ENCODE data around the gene CCL18. TPM values are rescaled to one million over a fixed set of nuclear protein-coding genes. Genes with fewer than 3 reads are reported as not detected.
"Not testable (repeated sequence)": the region's sequence is repeated elsewhere in the genome, so short reads cannot be mapped to it uniquely, and the experiment has no call there.

Gene CCL18
- polyA plus RNA-seq, 4 donors: 0.24 to 17.9 (median 1.0) TPM

DNA sequence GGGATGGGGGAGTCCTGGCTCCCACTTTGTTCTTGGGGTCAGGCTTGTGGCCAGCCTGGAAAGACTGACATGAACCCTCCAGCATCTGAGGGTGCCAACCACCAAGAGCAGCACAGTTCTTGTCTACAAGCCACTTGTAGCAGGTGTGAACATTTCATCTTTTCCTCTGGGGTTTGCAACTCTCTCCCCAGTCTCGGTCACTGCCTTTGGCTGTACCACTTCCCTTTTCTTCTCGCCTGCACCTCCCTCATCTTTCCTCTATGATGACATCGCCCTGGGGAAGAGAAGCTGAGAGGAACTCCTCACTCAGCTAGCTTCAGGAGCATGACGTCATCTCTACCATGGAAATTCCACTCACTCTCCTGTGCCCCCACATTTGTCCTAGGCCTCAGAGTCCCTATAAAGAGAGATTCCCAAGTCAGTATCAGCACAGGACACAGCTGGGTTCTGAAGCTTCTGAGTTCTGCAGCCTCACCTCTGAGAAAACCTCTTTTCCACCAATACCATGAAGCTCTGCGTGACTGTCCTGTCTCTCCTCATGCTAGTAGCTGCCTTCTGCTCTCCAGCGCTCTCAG lies 39.4 kb downstream of the CCL18 start, which contains the start of gene CCL4:
CCL4 (plus strand) TSS at position 427 of the 575 bp plus-strand sequence; CDS start at position 506, 79 bp downstream.
- peak within 1 kb of the TSS in 2 of 3 donors; percentile 56 to 65 for H3K27ac ChIP-seq (ENCODE audit: low read depth in 1 of 3, low read length in 2 of 3)
- H3K4me3 ChIP-seq (ENCODE audit: low read depth in 1 of 3, low read length in 3 of 3): peak within 1 kb of the TSS in 1 of 3 donors; percentile 40
- H3K4me1 ChIP-seq (ENCODE audit: control insufficient read depth in 3 of 3, insufficient read depth in 2 of 3, low read depth in 1 of 3, low read length in 2 of 3); H3K27me3 ChIP-seq (ENCODE audit: control insufficient read depth in 3 of 3, insufficient read depth in 3 of 3, low read length in 3 of 3); H3K9me3 ChIP-seq (ENCODE audit: control insufficient read depth in 2 of 2, insufficient read depth in 1 of 2, low read depth in 1 of 2, low read length in 1 of 2); FAIRE-seq; H3K36me3 ChIP-seq (ENCODE audit: control insufficient read depth in 3 of 3, insufficient read depth in 2 of 3, low read depth in 1 of 3, low read length in 3 of 3): not testable (repeated sequence)
- 69 to 91% (median 69%) methylated on average over 5 to 6 of the region's 6 CpGs for WGBS, 3 donors
- peak in 1 of 2 donors; percentile 19 for DNase-seq

DNA sequence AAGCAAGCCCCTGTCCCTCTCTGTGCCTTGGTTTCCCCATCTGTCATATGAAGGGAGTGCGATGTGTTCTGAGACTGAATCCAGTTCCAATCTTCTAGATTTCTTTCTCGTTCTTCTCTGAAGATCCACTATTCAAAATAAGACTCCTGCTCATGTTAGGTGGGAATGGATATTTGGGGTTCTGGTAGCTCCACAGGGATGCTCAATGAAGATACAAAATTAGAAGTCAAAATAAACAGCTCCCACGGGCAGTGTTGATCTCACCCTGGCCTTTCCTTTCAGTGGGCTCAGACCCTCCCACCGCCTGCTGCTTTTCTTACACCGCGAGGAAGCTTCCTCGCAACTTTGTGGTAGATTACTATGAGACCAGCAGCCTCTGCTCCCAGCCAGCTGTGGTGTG lies 40.2 kb downstream of the CCL18 start:
- H3K9me3 ChIP-seq (ENCODE audit: control insufficient read depth in 2 of 2, insufficient read depth in 1 of 2, low read depth in 1 of 2, low read length in 1 of 2); H3K27me3 ChIP-seq (ENCODE audit: control insufficient read depth in 3 of 3, insufficient read depth in 3 of 3, low read length in 3 of 3); H3K4me1 ChIP-seq (ENCODE audit: control insufficient read depth in 3 of 3, insufficient read depth in 2 of 3, low read depth in 1 of 3, low read length in 2 of 3); H3K36me3 ChIP-seq (ENCODE audit: control insufficient read depth in 3 of 3, insufficient read depth in 2 of 3, low read depth in 1 of 3, low read length in 3 of 3); FAIRE-seq; DNase-seq: not testable (repeated sequence)
- WGBS, 3 donors: 57 to 77% (median 62%) methylated on average over 3 to 7 of the region's 7 CpGs
- Histone ChIP-seq H3K27ac (ENCODE audit: low read depth in 1 of 3, low read length in 2 of 3) (peak overlapping the region in 1 of 3 donors; percentile 65), H3K4me3 (ENCODE audit: low read depth in 1 of 3, low read length in 3 of 3) (peak overlapping the region in 1 of 3 donors; percentile 40)

DNA sequence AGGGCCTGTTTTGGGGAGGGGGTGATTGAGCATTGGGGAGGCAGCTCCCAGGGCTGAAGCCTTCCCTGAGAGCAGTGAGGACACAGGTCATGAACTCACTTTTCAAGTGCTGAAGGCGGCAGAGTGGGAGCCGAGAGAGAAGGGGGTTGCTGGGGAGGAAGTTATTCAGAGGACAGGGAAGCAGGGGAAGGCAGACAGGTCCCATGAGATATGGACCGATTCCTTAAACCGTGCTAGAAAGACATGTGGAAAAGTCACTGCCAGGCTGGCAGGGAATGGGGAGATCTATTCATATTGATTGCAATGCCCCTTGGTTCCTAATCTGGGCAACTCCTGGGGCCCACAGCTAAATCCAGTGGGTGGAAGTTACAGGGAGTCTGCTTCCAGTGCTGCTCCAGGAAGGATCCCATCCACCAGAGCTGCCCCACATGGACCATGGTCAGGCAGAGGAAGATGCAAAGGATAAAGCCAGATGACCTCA lies 40.7 kb downstream of the CCL18 start:
- peak overlapping the region in 1 of 3 donors; percentile 40 for H3K4me3 ChIP-seq (ENCODE audit: low read depth in 1 of 3, low read length in 3 of 3)
- no peak for DNase-seq
- no peaks in the 10 kb centered on the region for H3K27me3 ChIP-seq (ENCODE audit: control insufficient read depth in 3 of 3, insufficient read depth in 3 of 3, low read length in 3 of 3)
- 48 to 88% (median 75%) methylated on average over 4 of the region's 4 CpGs for WGBS, 3 donors
- H3K36me3 ChIP-seq (ENCODE audit: control insufficient read depth in 3 of 3, insufficient read depth in 2 of 3, low read depth in 1 of 3, low read length in 3 of 3): no peaks in the 10 kb centered on the region
- H3K9me3 ChIP-seq (ENCODE audit: control insufficient read depth in 2 of 2, insufficient read depth in 1 of 2, low read depth in 1 of 2, low read length in 1 of 2): no peaks in the 10 kb centered on the region
- no peaks in the 10 kb centered on the region for H3K4me1 ChIP-seq (ENCODE audit: control insufficient read depth in 3 of 3, insufficient read depth in 2 of 3, low read depth in 1 of 3, low read length in 2 of 3)
- peak overlapping the region in 2 of 3 donors; percentile 56 to 65 for H3K27ac ChIP-seq (ENCODE audit: low read depth in 1 of 3, low read length in 2 of 3)
- no peak for FAIRE-seq

DNA sequence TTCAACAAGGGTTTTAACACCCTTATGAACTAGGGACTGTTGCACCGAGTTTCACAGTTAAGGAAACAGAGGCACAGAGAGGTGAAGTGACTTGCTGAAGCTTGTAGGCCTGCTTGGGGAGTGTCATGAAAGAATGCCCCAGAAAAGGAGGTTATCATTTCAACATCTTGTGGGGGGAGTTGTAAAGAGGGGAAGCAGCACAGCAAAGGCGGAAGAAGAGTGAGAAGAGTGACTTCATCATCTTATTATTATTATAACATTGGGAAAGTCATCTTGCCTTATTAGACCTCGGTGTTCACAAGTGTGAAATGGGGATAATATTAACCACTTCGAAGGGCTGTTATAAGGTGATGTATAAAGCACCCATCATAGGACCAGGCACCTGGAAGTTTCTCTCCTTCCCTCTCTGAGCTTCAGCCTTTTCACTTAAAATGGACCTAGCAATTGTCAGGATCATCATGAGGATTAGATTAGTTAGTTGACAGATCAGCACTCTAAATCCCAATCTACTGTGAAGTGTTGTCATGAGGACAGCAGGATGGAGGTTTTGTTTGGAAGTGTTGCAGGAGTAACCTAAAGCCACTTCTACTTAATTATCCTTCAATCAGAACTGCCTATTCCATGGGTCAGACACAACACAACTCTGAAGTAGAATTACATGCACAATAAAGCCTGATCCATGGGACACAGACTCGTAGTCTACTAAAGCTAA lies 41.9 kb downstream of the CCL18 start:
- H3K4me3 ChIP-seq (ENCODE audit: low read depth in 1 of 3, low read length in 3 of 3): no peak overlapping the region
- no peaks in the 10 kb centered on the region for H3K36me3 ChIP-seq (ENCODE audit: control insufficient read depth in 3 of 3, insufficient read depth in 2 of 3, low read depth in 1 of 3, low read length in 3 of 3)
- no peak overlapping the region for H3K27ac ChIP-seq (ENCODE audit: low read depth in 1 of 3, low read length in 2 of 3)
- H3K9me3 ChIP-seq (ENCODE audit: control insufficient read depth in 2 of 2, insufficient read depth in 1 of 2, low read depth in 1 of 2, low read length in 1 of 2): no peaks in the 10 kb centered on the region
- H3K4me1 ChIP-seq (ENCODE audit: control insufficient read depth in 3 of 3, insufficient read depth in 2 of 3, low read depth in 1 of 3, low read length in 2 of 3): no peaks in the 10 kb centered on the region
- no peak for DNase-seq
- FAIRE-seq: no peak
- no peaks in the 10 kb centered on the region for H3K27me3 ChIP-seq (ENCODE audit: control insufficient read depth in 3 of 3, insufficient read depth in 3 of 3, low read length in 3 of 3)
- 87 to 91% (median 87%) methylated on average over 5 of the region's 5 CpGs for WGBS, 3 donors

DNA sequence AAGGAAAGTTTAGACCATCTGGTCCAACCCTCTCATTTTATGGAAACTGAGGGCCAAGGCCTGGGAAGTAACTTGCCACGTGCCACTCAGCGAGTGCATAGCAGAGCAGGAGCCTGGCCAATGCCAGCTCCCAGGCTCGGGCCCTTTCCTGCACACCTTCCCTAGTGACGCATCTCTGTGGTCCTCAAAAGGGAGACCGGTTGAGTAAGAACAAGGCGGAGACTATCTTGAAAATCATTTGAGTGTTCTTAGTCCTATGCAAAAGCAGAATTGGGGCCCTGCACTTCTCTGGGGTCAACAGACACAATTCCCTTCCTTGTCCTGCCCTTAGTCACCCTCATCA lies 42.4 kb downstream of the CCL18 start:
- DNase-seq (no peak), FAIRE-seq (no peak)
- Histone ChIP-seq H3K27me3 (ENCODE audit: control insufficient read depth in 3 of 3, insufficient read depth in 3 of 3, low read length in 3 of 3) (no peaks in the 10 kb centered on the region), H3K36me3 (ENCODE audit: control insufficient read depth in 3 of 3, insufficient read depth in 2 of 3, low read depth in 1 of 3, low read length in 3 of 3) (no peaks in the 10 kb centered on the region), H3K4me1 (ENCODE audit: control insufficient read depth in 3 of 3, insufficient read depth in 2 of 3, low read depth in 1 of 3, low read length in 2 of 3) (no peaks in the 10 kb centered on the region), H3K27ac (ENCODE audit: low read depth in 1 of 3, low read length in 2 of 3) (no peak overlapping the region), H3K4me3 (ENCODE audit: low read depth in 1 of 3, low read length in 3 of 3) (no peak overlapping the region), H3K9me3 (ENCODE audit: control insufficient read depth in 2 of 2, insufficient read depth in 1 of 2, low read depth in 1 of 2, low read length in 1 of 2) (no peaks in the 10 kb centered on the region)
- 93 to 95% (median 94%) methylated on average over 6 of the region's 6 CpGs for WGBS, 3 donors

DNA sequence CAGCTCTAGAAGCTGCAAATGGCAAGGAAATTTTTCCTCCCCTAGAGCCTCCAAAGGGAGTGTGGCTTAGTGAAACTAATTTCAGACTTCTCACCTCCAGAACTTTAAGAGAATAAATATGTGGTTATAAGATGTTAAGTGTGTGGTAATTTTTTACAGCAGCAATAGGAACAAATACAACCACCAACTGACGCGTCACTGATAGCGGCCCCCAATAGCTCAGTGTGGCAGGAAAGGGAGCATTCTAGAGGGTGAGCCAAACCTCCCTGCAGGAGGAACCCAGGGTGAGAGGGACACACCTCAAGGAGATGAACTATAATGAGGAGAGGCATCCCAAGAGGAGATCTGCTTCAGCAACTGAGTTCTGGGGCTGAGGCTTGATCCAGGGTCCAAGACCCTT lies 43.6 kb downstream of the CCL18 start:
- 65 to 90% (median 89%) methylated on average over 3 of the region's 3 CpGs for WGBS, 3 donors
- H3K36me3 ChIP-seq (ENCODE audit: control insufficient read depth in 3 of 3, insufficient read depth in 2 of 3, low read depth in 1 of 3, low read length in 3 of 3): no peaks in the 10 kb centered on the region
- H3K4me1 ChIP-seq (ENCODE audit: control insufficient read depth in 3 of 3, insufficient read depth in 2 of 3, low read depth in 1 of 3, low read length in 2 of 3): no peaks in the 10 kb centered on the region
- FAIRE-seq (no peak), DNase-seq (peak in 1 of 2 donors; percentile 44)
- H3K9me3 ChIP-seq (ENCODE audit: control insufficient read depth in 2 of 2, insufficient read depth in 1 of 2, low read depth in 1 of 2, low read length in 1 of 2): no peaks in the 10 kb centered on the region
- no peaks in the 10 kb centered on the region for H3K27me3 ChIP-seq (ENCODE audit: control insufficient read depth in 3 of 3, insufficient read depth in 3 of 3, low read length in 3 of 3)
- H3K27ac ChIP-seq (ENCODE audit: low read depth in 1 of 3, low read length in 2 of 3): peak overlapping the region in 2 of 3 donors; percentile 26 to 50
- H3K4me3 ChIP-seq (ENCODE audit: low read depth in 1 of 3, low read length in 3 of 3): no peak overlapping the region

DNA sequence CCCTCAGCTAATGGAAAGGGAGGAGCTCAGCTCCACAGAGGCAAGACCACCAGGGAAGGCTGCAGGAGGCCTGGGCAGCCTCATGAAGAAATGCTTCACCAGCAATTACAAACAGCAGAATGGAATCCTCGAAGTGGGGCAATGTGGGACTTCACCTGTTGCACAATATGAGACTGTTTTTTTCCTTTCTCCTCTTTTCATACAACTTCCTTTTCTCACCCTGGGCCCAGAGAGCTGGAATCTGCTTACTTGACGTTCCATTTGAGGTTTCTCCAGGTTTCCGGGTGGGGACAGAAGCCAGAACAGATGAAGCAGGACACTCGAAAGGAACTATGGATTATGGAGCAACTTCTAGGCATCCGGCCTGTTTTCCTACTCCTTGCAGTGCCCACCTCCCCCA lies 44.2 kb downstream of the CCL18 start:
- H3K27ac ChIP-seq (ENCODE audit: low read depth in 1 of 3, low read length in 2 of 3): peak overlapping the region in 2 of 3 donors; percentile 26 to 50
- H3K36me3 ChIP-seq (ENCODE audit: control insufficient read depth in 3 of 3, insufficient read depth in 2 of 3, low read depth in 1 of 3, low read length in 3 of 3); H3K4me3 ChIP-seq (ENCODE audit: low read depth in 1 of 3, low read length in 3 of 3); H3K4me1 ChIP-seq (ENCODE audit: control insufficient read depth in 3 of 3, insufficient read depth in 2 of 3, low read depth in 1 of 3, low read length in 2 of 3); H3K27me3 ChIP-seq (ENCODE audit: control insufficient read depth in 3 of 3, insufficient read depth in 3 of 3, low read length in 3 of 3); DNase-seq; FAIRE-seq; H3K9me3 ChIP-seq (ENCODE audit: control insufficient read depth in 2 of 2, insufficient read depth in 1 of 2, low read depth in 1 of 2, low read length in 1 of 2): not testable (repeated sequence)
- WGBS, 3 donors: 75 to 83% (median 80%) methylated on average over 5 of the region's 5 CpGs

DNA sequence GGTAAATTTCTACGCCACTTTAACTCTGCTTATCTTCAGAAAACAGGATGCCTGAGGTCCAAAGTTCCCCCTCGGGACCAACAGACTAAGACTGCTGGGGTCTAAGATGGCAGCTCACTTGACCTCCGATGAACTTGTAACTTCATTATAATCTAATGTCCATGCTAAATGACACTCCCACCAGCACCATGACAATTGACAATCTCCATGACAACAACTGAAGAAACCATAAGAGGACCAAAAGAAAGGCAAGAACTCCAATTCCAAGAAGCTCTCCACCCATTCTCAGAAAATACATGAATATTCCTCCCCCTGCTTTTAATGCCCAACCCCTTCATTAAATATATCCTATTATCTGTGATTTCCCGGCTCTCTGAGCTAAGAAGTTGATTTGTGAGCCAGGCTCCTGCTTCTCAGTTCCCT lies 47.0 kb downstream of the CCL18 start:
- DNase-seq (no peak), FAIRE-seq (no peak)
- Histone ChIP-seq H3K9me3 (ENCODE audit: control insufficient read depth in 2 of 2, insufficient read depth in 1 of 2, low read depth in 1 of 2, low read length in 1 of 2) (no peaks in the 10 kb centered on the region), H3K36me3 (ENCODE audit: control insufficient read depth in 3 of 3, insufficient read depth in 2 of 3, low read depth in 1 of 3, low read length in 3 of 3) (no peaks in the 10 kb centered on the region), H3K27ac (ENCODE audit: low read depth in 1 of 3, low read length in 2 of 3) (no peak overlapping the region), H3K4me3 (ENCODE audit: low read depth in 1 of 3, low read length in 3 of 3) (no peak overlapping the region), H3K27me3 (ENCODE audit: control insufficient read depth in 3 of 3, insufficient read depth in 3 of 3, low read length in 3 of 3) (peaks cover 0 to 2% (median 0%) of the 10 kb centered on the region in 3 donors), H3K4me1 (ENCODE audit: control insufficient read depth in 3 of 3, insufficient read depth in 2 of 3, low read depth in 1 of 3, low read length in 2 of 3) (no peaks in the 10 kb centered on the region)
- WGBS, 3 donors: 77 to 79% (median 78%) methylated on average over 4 of the region's 4 CpGs

Data from small intestine (tissue), 7 donors.